ENCODE data around the gene DCDC2C.

DNA sequence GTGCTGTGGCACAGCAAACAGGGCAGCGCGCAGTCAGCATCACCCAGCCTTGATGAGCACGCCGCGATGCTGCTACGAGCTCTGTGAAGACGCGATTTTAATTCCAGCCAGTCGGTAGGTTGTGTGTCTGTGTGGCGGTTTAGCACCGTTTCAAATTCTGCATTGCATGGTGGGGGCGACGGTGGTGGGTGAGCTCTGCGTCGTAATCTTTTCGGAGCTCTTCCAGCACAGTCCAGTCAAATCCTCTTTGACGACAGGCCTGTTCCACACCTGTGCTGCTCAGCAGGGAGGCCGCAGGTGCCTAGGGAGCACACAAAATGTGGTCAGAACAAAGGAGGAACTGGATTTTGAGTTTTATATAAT is 36.8 kb upstream of the DCDC2C start:
- TF ChIP-seq, protein P1, sequence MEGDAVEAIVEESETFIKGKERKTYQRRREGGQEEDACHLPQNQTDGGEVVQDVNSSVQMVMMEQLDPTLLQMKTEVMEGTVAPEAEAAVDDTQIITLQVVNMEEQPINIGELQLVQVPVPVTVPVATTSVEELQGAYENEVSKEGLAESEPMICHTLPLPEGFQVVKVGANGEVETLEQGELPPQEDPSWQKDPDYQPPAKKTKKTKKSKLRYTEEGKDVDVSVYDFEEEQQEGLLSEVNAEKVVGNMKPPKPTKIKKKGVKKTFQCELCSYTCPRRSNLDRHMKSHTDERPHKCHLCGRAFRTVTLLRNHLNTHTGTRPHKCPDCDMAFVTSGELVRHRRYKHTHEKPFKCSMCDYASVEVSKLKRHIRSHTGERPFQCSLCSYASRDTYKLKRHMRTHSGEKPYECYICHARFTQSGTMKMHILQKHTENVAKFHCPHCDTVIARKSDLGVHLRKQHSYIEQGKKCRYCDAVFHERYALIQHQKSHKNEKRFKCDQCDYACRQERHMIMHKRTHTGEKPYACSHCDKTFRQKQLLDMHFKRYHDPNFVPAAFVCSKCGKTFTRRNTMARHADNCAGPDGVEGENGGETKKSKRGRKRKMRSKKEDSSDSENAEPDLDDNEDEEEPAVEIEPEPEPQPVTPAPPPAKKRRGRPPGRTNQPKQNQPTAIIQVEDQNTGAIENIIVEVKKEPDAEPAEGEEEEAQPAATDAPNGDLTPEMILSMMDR (IDR thresholded peaks at IDR 0.05), result no peak
- no peak for TF ChIP-seq POLR2A (IDR thresholded peaks at IDR 0.05)

Measured in uterus (tissue), 2 donors.